Stimulated activated CD8-positive, alpha-beta memory T cell treated with anti-CD3 and anti-CD28 coated beads, Interleukin-7, amount 100 ng/mL, for 48 hours (primary cell): ENCODE results near the gene CACNB1.
"Not testable (repeated sequence)": the region's sequence is repeated elsewhere in the genome, so short reads cannot be mapped to it uniquely, and the experiment has no call there.

Experiments used
- DNase-seq, 2 donors: peaks; one replicate each; pipeline ENCODE4 v3.0.0-alpha.2; 2020; ENCODE audit warnings: low read depth in 1 of 2; ENCODE audit errors: extremely low read depth in 1 of 2

The CACNB1 gene

GRCh38 chr17:39177256-39177655 lies 20.2 kb downstream of the CACNB1 start:
- DNase-seq = peak in 1 of 2 donors; percentile 9

- no peak for DNase-seq
Observed at GRCh38 chr17:39175695-39176093, 21.8 kb downstream of the CACNB1 start.

GRCh38 chr17:39174920-39175694 lies 22.4 kb downstream of the CACNB1 start:
- peak in 1 of 2 donors; percentile 39 for DNase-seq

- no peak for DNase-seq
Observed at GRCh38 chr17:39173526-39174274, 23.8 kb downstream of the CACNB1 start.

- no peak for DNase-seq
Observed at GRCh38 chr17:39173080-39173479, 24.4 kb downstream of the CACNB1 start.

GRCh38 chr17:39171933-39172332 lies 25.5 kb downstream of the CACNB1 start:
- no peak for DNase-seq

GRCh38 chr17:39170558-39170957 lies 26.9 kb downstream of the CACNB1 start:
- DNase-seq = no peak

GRCh38 chr17:39170109-39170508 lies 27.4 kb downstream of the CACNB1 start:
- no peak for DNase-seq

- DNase-seq = no peak
Observed at GRCh38 chr17:39169518-39169917, 28.0 kb downstream of the CACNB1 start.

GRCh38 chr17:39169101-39169500 lies 28.4 kb downstream of the CACNB1 start:
- DNase-seq = no peak

- not testable (repeated sequence) for DNase-seq
Observed at GRCh38 chr17:39168503-39168902, 29.0 kb downstream of the CACNB1 start.

- DNase-seq = no peak
Observed at GRCh38 chr17:39167476-39167875, 30.0 kb downstream of the CACNB1 start.

- no peak for DNase-seq
Observed at GRCh38 chr17:39166437-39167335, 30.8 kb downstream of the CACNB1 start.

- DNase-seq = no peak
Observed at GRCh38 chr17:39165841-39166349, 31.6 kb downstream of the CACNB1 start, which contains the start of gene ARL5C. Gene ARL5C (minus strand): TSS chr17:39166161. CDS start chr17:39165760, 401 bp downstream.

GRCh38 chr17:39165178-39165840 lies 32.2 kb downstream of the CACNB1 start:
- DNase-seq = no peak

GRCh38 chr17:39164675-39165143 lies 32.8 kb downstream of the CACNB1 start:
- peak; percentile 55 to 71 for DNase-seq

- DNase-seq = no peak
Observed at GRCh38 chr17:39161962-39162361, 35.5 kb downstream of the CACNB1 start.

- no peak for DNase-seq
Observed at GRCh38 chr17:39158623-39159022, 38.8 kb downstream of the CACNB1 start.

GRCh38 chr17:39156491-39156890 lies 41.0 kb downstream of the CACNB1 start:
- DNase-seq = no peak

GRCh38 chr17:39155654-39156053 lies 41.8 kb downstream of the CACNB1 start:
- DNase-seq = no peak
